Stimulated activated CD4-positive, alpha-beta T cell treated with anti-CD3 and anti-CD28 coated beads, Interleukin-1b, Interleukin-23, amount 100 ng/mL, for 1 hour (primary cell): ENCODE results near the gene RNMT.
"Not testable (repeated sequence)": the region's sequence is repeated elsewhere in the genome, so short reads cannot be mapped to it uniquely, and the experiment has no call there.

Experiments used
- DNase-seq, 2 donors: peaks; one replicate each; pipeline ENCODE4 v3.0.0-alpha.2; 2020; ENCODE audit warnings: low read depth in 2 of 2

The RNMT gene

GRCh38 chr18:13735681-13736080 is 9.2 kb downstream of the RNMT start:
- no peak for DNase-seq

GRCh38 chr18:13745696-13746095 is 19.2 kb downstream of the RNMT start:
- no peak for DNase-seq

GRCh38 chr18:13746633-13747032 is 20.2 kb downstream of the RNMT start:
- DNase-seq, result no peak

GRCh38 chr18:13751599-13751998 is 25.1 kb downstream of the RNMT start:
- DNase-seq, result not testable (repeated sequence)

GRCh38 chr18:13756261-13756660 is 29.8 kb downstream of the RNMT start:
- no peak for DNase-seq

GRCh38 chr18:13756671-13757070 is 30.2 kb downstream of the RNMT start:
- no peak for DNase-seq

- no peak for DNase-seq
Observed at GRCh38 chr18:13758622-13759021, 32.1 kb downstream of the RNMT start.

- no peak for DNase-seq
Observed at GRCh38 chr18:13760047-13760446, 33.6 kb downstream of the RNMT start.

- no peak for DNase-seq
Observed at GRCh38 chr18:13762690-13763439, 36.4 kb downstream of the RNMT start.

- no peak for DNase-seq
Observed at GRCh38 chr18:13775058-13775457, 48.6 kb downstream of the RNMT start.

GRCh38 chr18:13791181-13791580 is 64.7 kb downstream of the RNMT start:
- DNase-seq, result no peak

- no peak for DNase-seq
Observed at GRCh38 chr18:13793819-13794218, 67.3 kb downstream of the RNMT start.

GRCh38 chr18:13796515-13796914 is 70.0 kb downstream of the RNMT start:
- no peak for DNase-seq

- no peak for DNase-seq
Observed at GRCh38 chr18:13797157-13797611, 70.7 kb downstream of the RNMT start.

GRCh38 chr18:13799396-13799795 is 72.9 kb downstream of the RNMT start:
- DNase-seq, result no peak

- no peak for DNase-seq
Observed at GRCh38 chr18:13800505-13801259, 74.2 kb downstream of the RNMT start.

- no peak for DNase-seq
Observed at GRCh38 chr18:13801260-13801601, 74.8 kb downstream of the RNMT start.

GRCh38 chr18:13804305-13804704 is 77.8 kb downstream of the RNMT start:
- no peak for DNase-seq

GRCh38 chr18:13808294-13809042 is 82.0 kb downstream of the RNMT start:
- no peak for DNase-seq

GRCh38 chr18:13809043-13809430 is 82.6 kb downstream of the RNMT start:
- DNase-seq, result no peak

- DNase-seq, result no peak
Observed at GRCh38 chr18:13809531-13810255, 83.2 kb downstream of the RNMT start.

GRCh38 chr18:13810950-13811485 is 84.5 kb downstream of the RNMT start:
- DNase-seq, result no peak
